Measurements from ENCODE around the gene KLHL10. TPM values are rescaled to one million over a fixed set of nuclear protein-coding genes. Genes with fewer than 3 reads are reported as not detected.

The KLHL10 gene
- total and polyA plus RNA-seq, 2 experiments from 2014 or later = 0.13 to 0.42 TPM

GRCh38 chr17:41848788-41849187 is 11.2 kb downstream of the KLHL10 start (continued):
- TF ChIP-seq, protein P1, sequence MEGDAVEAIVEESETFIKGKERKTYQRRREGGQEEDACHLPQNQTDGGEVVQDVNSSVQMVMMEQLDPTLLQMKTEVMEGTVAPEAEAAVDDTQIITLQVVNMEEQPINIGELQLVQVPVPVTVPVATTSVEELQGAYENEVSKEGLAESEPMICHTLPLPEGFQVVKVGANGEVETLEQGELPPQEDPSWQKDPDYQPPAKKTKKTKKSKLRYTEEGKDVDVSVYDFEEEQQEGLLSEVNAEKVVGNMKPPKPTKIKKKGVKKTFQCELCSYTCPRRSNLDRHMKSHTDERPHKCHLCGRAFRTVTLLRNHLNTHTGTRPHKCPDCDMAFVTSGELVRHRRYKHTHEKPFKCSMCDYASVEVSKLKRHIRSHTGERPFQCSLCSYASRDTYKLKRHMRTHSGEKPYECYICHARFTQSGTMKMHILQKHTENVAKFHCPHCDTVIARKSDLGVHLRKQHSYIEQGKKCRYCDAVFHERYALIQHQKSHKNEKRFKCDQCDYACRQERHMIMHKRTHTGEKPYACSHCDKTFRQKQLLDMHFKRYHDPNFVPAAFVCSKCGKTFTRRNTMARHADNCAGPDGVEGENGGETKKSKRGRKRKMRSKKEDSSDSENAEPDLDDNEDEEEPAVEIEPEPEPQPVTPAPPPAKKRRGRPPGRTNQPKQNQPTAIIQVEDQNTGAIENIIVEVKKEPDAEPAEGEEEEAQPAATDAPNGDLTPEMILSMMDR (conservative IDR thresholded peaks at IDR 0.05; ENCODE audit: low read depth in 2 of 2) = no peak
- TF ChIP-seq STAT1 (IDR thresholded peaks at IDR 0.05; ENCODE audit: unreplicated experiment) = no peak

DNA sequence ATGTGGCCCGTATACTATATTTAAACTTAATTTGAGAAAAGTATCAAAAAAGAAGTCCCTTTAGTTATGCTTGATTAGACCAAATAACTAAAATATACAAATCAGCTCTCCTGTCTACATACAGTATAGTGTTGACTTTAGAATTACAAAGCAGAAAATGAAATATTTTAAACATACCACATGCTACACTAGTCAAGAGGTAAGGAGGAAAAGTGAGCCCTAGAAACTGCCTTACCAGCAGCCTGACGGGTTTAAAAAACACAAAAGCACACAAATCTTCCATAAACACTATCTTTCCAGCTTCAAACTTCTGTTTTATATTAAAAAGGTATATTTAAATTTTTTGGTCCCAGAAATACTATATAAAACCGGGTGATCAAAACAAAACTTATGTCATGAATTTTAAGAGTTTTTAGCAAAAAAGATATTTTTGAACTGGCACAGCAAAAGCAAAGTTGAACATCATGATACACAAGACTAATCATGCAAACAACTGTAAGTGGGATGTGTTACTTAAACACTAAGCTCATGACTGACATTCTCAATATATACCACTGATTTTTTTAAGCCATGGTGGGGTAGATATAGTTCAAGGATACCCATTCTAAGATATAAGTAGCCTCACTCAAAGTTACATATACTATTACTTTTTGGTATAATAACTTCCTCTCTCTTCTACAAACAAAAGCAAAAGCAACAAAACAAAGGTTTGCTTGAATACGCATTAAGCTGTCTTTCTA is 11.8 kb downstream of the KLHL10 start:
- no peaks in the 10 kb centered on the region for H3K27me3 Mint-ChIP-seq (ENCODE audit: insufficient read depth, low read depth, poor library complexity)
- Histone ChIP-seq H2AFZ (no peak overlapping the region), H3K9me2 (ENCODE audit: insufficient read depth) (no peaks in the 10 kb centered on the region), H3K27me3 (ENCODE audit: insufficient read depth) (no peaks in the 10 kb centered on the region), H3K36me3 (ENCODE audit: insufficient read depth) (peaks cover 2% of the 10 kb centered on the region; the same call in 1 of the 2 replicates), H3K4me2 (no peak overlapping the region), H3K79me2 (replicated peaks; ENCODE audit: insufficient read depth) (peaks cover 54% of the 10 kb centered on the region), H3K4me1 (ENCODE audit: insufficient read depth) (no peaks in the 10 kb centered on the region), H4K20me1 (replicated peaks; ENCODE audit: insufficient read depth) (peaks cover 17% of the 10 kb centered on the region), H3K4me3 (no peak overlapping the region), H3F3A (replicated peaks; ENCODE audit: low read depth) (0 out of 2 replicates have a peak, but pooled peaks cover 5% of the 10 kb centered on the region), H3K27ac (ENCODE audit: low read depth) (no peak overlapping the region)
- H3K27ac Mint-ChIP-seq = no peak overlapping the region; the same call in 1 of the 2 replicates
- no peaks in the 10 kb centered on the region for H3K4me1 Mint-ChIP-seq
- DNase-seq (ENCODE audit: low spot score) (no peak), ATAC-seq (no peak)
- no peaks in the 10 kb centered on the region for H3K9me3 Mint-ChIP-seq
- peaks cover 14% of the 10 kb centered on the region; the same call in 2 of the 3 replicates for H3K36me3 Mint-ChIP-seq (ENCODE audit: low read depth)
- no peak overlapping the region for H3K4me3 Mint-ChIP-seq
- no peak for TF ChIP-seq JUNB (IDR thresholded peaks at IDR 0.05; ENCODE audit: unreplicated experiment)
- TF ChIP-seq ZNF114 (CRISPR knock-in tag; IDR thresholded peaks at IDR 0.05) = no peak
- TF ChIP-seq, protein P1 (conservative IDR thresholded peaks at IDR 0.05; ENCODE audit: low read depth in 2 of 2) = no peak
- TF ChIP-seq ZNF331 (CRISPR knock-in tag; IDR thresholded peaks at IDR 0.05; ENCODE audit: low read depth) = no peak
- TF ChIP-seq EZH2 (IDR thresholded peaks at IDR 0.05; ENCODE audit: low read depth, unreplicated experiment) = no peak
- no peak for TF ChIP-seq NANOG (IDR thresholded peaks at IDR 0.05; ENCODE audit: borderline replicate concordance)
- no peak for TF ChIP-seq POLR2AphosphoS5 (IDR thresholded peaks at IDR 0.05; ENCODE audit: low read depth)
- no peak for TF ChIP-seq REST (IDR thresholded peaks at IDR 0.05; ENCODE audit: unreplicated experiment)
- TF ChIP-seq, protein P2, sequence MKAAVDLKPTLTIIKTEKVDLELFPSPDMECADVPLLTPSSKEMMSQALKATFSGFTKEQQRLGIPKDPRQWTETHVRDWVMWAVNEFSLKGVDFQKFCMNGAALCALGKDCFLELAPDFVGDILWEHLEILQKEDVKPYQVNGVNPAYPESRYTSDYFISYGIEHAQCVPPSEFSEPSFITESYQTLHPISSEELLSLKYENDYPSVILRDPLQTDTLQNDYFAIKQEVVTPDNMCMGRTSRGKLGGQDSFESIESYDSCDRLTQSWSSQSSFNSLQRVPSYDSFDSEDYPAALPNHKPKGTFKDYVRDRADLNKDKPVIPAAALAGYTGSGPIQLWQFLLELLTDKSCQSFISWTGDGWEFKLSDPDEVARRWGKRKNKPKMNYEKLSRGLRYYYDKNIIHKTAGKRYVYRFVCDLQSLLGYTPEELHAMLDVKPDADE (IDR thresholded peaks at IDR 0.05) = no peak

Data from GM23338 (cell line).